Peyer's patch (tissue), 4 donors: ENCODE data around the gene GREB1L.

Experiments used
- CTCF ChIP-seq, 6 experiments: fragments of 450-650 bp in 4 of 6; fragments of 200-600 bp in 2 of 6; sonication (generic) in 1 of 6; IDR thresholded peaks; one replicate each; pipeline ENCODE4 v1.5.1; 2017 to 2019; ENCODE audit warnings: antibody characterized with exemption in 6 of 6, mild to moderate bottlenecking in 3 of 6, moderate library complexity in 1 of 6
- POLR2A ChIP-seq, 2 donors: fragments of 450-650 bp; IDR thresholded peaks; one replicate each; pipeline ENCODE4 v1.5.1; 2017; ENCODE audit warnings: antibody characterized with exemption in 2 of 2, mild to moderate bottlenecking in 2 of 2, moderate library complexity in 2 of 2

DNA sequence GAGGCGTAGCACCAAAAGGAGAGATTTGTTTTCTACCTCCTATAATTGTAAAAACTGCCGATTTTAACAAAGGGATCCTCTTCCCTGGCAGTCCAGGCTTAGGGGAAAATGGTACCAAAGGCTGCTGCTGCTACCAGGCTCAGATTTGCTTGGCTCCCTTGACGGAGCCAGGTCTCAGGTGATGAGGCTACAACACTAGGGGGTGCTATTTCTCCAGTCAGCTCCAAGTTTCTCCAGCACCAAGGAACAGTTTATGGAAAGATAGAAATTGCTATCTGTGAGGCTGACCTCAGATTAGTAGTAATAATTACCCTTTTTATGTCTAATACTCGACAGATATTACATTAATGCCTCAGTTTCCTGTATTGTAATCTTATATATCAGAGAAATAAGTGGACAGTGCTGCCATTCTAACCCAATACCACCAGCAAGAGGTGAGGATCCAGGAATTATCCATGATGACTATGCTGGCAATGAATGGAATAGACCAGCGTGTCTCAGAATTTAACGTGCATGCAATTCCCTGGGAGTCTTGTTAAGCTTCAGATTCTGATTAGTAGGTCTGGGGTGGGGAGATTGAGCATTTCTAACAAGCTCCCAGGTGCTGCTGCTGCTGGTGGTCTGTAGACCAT, 247.2 kb downstream of the GREB1L start:
- peak in 5 of 6 experiments; percentile 33 to 66 (median 61) for TF ChIP-seq CTCF (IDR thresholded peaks at IDR 0.05)
- TF ChIP-seq POLR2A (IDR thresholded peaks at IDR 0.05): no peak
